GM19035 (cell line): ENCODE measurements around the gene IPO8.

Experiments
- ATAC-seq: cut with Tn5 transposase; IDR thresholded peaks from one replicate; pipeline ENCODE4 v1.9.1; 2021; ENCODE audit not compliant: unreplicated experiment

IPO8 gene

GRCh38 chr12:30695199-30696102 lies at the start of gene IPO8:
TSS of gene IPO8 (minus strand) at chr12:30695869. CDS start at chr12:30695647, 222 bp downstream.
- peak; percentile 82 for ATAC-seq

GRCh38 chr12:30744321-30744720 lies 48.7 kb upstream of the IPO8 start:
- no peak for ATAC-seq

DNA sequence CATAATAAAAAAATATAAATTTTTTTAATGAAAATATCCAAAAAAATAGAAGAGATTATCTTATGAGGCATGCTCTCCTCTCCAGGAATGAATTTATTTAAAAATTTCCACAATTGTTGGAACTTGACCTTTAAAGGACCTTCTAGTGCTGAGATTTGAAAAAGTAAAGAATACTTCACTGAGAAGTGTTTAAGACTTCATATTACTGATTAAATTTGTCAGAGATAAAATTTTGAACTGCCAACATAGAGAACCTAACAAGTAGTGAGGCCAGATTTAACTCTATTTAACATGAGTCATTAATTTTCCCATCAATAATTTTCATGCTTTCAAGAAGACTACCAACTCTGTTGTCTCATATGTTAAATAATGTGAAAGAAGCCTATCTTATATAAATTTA lies 44.6 kb upstream of the IPO8 start:
- no peak for ATAC-seq

GRCh38 chr12:30739020-30739419 lies 43.4 kb upstream of the IPO8 start:
- no peak for ATAC-seq

DNA sequence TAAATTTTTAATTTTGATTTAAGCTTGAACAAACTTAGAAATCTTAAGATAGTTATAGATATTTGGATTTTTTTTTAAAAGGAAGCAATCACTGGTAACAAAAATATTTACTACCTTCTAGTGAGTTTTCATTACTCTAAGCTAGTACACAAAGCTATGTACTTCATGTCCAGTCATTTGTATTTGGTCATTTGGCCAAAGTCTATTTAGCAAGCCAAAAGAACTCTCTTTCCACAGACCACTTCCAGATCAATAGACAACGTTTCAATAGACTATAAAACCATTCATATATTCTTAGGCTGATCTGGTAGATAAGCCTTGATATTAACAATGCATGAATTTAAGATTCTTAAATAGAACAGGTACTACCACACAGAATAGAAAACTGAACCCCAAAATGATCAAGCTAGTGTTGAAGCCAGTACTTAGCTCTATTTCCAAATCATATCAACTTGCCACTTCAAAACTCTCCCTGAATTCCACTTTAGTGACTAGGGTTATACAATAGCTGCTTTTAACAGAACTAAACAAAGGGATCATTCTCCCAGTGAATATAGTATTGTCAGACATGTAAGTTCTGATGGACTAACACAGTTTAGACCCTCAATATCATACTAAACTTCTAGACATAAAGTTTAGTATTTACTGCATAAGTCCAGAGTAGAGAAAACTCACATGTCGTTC lies 37.4 kb upstream of the IPO8 start:
- no peak for ATAC-seq

DNA sequence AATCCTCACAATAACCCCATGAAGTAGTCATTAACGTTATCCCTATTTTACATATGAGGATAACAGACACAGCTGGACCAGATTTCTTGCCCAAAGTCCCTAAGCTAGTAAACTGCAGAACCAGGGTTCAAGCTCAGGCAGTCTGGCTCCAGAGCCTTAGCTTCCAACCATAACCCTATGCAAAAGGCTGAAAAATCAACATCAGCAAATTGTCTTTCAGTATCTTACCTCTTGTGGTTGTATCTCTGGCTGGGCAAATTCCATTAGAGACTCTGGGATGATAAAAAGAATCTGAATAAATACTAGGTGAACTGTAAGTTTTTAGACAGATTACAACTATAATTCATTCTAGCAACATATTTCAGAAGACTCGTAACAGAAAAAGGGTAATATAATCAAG lies 34.3 kb upstream of the IPO8 start:
- no peak for ATAC-seq

DNA sequence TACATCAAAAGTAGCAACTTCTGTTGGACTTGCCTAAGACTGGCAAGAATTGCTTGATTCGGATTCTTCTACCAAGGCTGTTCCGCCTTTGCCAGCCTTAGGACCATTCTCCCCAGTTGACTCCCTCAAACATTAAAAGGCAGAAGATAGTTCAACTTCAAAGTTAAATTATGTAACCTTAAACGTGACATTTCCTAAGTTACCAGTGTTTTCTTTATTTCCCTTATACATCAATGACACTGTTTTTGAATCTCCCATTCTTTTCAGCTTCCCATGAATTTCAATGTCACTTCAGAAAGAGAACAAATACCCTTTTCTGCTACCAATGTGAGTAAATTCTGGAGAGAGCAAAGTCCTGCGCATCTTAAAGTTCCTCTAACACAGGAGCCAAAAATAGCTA lies 33.9 kb upstream of the IPO8 start:
- no peak for ATAC-seq

DNA sequence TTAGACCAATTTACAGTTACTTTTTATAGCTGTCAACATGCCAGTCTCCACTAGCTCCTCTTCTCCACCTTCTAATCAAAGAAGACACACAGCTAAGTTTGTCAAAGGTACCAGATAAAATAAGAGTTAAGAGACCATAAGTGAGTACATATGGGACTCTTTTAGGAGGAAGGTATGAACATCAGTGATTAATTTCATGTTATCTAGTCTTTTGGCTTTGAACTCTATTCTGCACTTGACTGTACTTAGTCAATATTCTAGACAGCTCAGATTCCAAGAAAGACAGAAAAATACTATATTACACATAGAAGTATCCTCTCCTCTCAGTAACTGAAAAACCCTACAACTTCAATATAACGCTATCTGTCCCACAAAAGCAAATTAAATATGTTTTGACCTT lies 31.0 kb upstream of the IPO8 start:
- no peak for ATAC-seq

DNA sequence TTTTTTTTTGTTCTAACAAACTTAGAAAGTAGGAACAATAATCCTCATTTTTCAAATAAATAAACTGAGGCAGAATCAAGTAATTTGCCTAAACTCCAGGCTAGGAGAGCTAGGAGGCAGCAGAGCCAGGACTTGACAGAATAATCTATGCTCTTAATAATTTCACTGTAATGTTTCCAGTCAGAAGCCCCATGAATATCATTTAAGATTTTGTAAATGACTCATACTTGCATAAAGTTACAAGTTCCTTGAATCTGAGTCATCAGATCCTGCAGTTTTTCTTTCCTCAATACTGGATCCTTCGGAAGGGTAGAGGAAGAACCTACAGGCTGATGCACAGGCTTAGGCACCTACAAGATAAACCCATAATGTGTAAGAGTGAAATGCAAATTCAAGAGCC lies 30.1 kb upstream of the IPO8 start:
- no peak for ATAC-seq

DNA sequence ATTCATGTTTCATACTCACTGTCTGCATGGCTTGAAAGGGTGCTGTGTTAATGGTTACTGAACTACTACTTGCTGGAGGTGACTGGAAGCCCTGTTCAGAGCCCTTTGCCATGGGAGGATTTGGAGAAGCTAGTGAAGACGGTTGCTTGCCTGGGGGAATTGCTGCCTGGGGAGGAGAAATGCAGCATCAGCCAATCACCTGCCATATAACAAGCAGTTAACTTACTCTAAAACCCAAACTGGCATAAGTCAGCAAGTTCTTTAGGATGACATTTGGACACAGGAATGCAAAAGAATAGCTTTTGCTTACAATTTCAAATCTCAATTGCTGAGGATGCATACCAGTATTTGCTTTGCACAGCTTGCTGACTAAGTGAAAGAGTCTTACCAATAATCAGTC lies 23.4 kb upstream of the IPO8 start:
- no peak for ATAC-seq

DNA sequence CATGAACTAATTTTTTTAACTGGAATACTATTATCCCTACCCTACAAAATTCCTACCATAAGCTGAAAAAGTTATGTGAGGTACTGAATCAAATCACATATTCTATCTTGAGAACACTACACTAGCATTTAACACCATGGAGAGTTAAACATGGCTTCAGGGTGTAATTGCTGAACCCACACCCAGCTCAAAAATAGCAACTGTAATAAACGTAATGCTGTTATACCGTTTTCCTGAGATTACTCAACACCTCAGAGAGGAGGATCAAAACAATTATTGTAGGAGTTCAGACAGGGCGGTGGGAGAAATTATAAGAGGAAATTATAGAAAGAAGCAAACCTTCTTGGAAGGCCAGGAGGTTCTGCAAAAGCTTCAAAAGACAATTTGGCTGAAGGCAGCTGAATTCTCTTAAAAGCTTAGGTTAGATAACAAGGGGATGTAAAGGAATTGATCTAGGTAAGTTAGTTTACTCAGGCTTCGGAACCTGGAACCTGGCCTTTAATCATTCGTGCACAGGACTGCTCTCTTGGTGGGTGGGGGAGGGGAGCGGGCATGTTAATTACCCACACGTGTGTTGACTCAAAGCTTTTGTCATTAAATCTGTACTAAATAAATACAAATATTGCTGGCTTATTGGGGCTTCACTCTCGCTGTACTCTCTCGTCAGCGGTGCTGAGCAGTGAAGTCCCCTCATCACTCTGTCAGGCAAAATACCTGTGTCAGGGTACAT lies 12.1 kb upstream of the IPO8 start:
- no peak for ATAC-seq

GRCh38 chr12:30706476-30706875 lies 10.8 kb upstream of the IPO8 start:
- ATAC-seq = no peak

DNA sequence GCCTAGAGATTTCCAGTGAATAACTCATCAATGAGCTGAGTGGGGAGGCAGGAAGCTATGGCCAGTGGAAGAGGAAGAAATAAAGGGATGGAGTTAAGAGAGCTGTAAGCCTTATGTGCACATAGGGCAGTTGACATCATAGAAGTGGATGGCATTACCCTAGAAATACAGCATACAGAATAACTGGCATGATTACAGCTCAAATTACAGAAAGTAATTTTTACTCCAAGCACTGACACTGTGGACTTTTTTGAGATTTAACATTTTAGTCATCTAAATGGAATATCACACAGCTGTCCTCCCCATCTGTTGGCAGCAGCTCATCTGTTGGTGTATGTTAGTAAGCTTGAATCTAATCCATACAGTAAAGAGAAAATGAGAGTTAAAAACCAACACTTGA lies 5.4 kb upstream of the IPO8 start:
- no peak for ATAC-seq

DNA sequence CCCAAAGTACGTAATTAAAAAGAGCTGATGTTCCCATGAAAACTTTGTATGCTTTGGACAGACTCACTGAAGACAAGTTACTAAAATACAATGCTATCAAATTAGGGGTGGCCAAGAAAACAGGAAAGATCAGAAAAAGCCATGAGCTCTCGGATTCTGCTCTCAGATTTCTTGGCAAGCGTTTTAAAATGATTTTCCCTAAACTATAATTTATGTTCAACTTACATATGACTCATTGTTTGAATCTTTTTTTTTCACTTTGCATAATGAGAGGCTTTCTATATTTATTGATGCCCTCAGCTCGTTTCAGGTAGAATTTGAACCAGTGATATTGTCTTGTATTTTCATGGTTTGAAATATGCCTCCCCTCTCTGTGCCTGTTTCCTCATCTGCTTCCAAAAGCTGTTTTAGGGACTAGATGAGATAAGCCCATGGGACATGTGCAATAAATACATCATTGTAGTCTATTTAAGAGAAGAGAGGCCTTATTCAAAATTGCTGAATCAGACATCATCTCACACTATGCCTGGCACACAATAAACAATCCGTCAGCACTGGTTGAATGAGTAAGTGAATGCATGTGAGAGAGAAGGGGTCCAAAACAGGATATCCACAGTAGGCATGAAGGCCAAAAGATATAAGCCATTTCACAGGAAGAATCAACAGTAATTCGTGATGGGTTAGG lies 4.7 kb upstream of the IPO8 start:
- no peak for ATAC-seq

GRCh38 chr12:30698346-30698745 lies 2.7 kb upstream of the IPO8 start:
- no peak for ATAC-seq

DNA sequence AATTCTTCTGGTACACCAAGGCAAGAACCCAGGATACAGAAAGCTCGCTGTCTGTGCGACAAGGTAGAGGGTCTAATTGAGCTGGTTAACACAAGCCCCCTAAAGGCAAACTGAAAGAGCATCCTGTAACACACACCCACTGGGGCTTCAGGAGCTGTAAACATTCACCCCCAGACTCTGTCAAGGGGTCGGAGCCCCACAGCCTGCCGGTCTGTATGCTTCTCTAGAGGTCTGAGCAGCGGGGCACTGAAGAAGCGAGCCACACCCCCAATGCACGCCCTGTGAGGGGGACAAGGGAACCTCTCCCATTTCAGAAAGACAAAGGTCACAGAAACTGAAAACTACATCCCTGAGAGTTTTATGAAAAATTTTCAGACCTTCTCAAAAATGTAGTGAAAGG lies 1.3 kb upstream of the IPO8 start:
- no peak for ATAC-seq

DNA sequence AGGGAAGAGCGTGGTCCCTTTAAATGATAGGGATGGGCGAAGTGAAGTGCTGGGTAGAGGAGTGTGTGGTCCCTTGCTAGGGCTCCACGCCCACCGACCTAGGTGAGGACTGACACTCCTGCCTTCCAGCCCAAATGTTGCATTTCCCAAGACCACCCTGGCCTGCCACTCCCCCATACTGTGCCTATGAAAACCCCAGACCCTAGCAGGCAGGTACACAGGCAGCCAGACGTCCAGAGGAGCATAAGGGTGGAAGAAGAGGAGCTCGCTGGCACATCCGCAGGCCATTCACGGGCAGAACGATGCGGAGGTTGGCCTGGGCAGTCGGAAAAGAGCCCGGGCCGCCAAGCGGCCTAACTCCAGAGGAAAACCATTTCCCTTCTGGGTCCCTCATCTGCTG lies 817 bp upstream of the IPO8 start:
- no peak for ATAC-seq

DNA sequence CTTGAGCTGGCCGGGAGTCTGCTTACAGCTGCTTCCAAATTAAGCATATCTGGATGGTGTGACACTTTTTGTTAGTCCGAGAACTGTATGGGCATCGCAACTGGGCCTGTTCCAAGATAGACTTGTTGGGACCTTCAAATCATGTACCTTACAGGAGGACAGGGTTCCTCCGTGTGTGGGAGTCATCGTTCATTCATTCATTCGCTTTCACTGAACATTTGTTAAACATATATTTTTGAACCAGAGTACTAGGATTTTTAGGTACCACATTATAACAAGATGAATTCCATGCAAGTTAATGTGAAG lies 387 bp upstream of the IPO8 start:
- ATAC-seq = peak; percentile 40

DNA sequence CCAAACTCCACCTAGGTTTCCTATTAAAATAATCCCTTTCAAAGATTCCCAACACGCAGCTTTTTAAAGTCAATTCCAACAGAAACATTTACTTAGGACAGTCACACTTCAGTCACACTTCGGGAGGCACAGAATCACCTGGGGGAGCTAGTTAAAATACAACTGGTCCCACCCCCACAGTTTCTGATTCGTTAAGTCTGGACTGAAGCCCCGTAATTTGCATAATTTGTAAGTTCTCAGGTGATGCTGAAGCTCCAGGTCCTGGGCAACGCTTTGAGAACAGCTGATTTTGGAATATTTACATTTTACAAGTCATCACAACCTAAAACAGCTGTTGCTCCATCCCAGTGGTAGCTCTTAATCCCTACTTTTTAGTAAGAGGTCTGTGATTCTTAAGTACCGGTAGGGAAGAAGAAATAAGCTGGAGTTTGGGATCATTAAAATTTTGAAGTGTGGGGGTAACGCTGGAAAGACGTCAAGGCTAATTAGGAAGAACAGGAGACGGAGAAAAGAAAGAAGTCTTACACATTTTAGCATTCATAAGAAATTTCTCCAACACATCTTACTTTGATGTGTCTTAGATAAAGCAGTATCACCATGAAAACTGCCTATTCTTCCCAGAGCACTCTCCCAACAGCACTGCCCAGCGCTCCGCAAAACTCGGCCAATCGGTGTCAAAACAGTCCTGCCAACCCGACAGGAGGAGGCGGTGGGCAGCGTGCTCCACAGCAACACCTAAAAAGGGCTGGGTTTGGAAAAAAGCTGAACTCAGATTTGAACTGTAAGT lies 1.1 kb downstream of the IPO8 start:
- peak; percentile 32 for ATAC-seq

- no peak for ATAC-seq
Observed at GRCh38 chr12:30692470-30692869, 3.2 kb downstream of the IPO8 start.
